Measurements from ENCODE around the gene GAP43. TPM values are rescaled to one million over a fixed set of nuclear protein-coding genes. Genes with fewer than 3 reads are reported as not detected.
A peak's percentile ranks its signal among the peaks of the same experiment; 100 is the strongest.

Gene GAP43
- total RNA-seq, 1 donor from 2014 or later, result 46.5 TPM

DNA sequence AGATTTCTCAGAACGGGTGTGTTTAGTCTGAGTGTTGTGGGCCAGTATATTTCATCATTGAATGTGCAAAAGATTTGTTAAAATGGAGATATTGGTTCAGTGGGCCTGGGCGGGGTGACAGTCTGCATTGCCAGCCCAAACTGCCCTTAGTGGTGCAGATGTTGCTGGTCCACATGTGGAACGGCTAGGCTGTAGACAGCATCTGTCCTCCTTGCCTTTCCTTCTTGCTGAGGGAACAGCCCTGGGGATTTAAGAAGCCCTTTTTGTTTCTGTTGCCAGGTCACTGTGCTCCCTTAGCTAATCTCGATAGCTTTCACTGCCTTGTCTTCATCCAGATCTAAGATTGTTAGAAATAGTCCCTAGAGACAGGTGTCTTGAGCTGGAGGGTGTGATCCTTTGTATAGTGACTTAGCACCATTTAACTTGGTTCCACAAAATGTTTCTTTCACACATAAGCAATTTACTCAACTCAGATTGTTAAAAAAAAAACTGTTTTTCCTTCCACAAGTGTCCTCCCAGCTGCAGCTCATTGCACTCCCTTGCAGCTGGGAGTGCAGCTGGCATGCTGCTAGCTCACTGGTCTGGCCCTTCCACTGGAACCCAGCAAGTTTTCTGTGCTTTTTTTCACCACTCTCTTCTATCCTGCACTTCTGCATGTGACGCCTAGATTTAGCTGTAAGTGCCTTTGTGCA is 37.5 kb downstream of the GAP43 start:
- H3K36me3 Mint-ChIP-seq, result no peaks in the 10 kb centered on the region
- peak overlapping the region; percentile 17 for H3K4me3 Mint-ChIP-seq
- no peaks in the 10 kb centered on the region for H3K9me3 Mint-ChIP-seq
- H3K27ac Mint-ChIP-seq, result no peak overlapping the region
- peaks cover 42% of the 10 kb centered on the region for H3K4me1 Mint-ChIP-seq (ENCODE audit: unreplicated experiment)
- DNase-seq (ENCODE audit: extremely low spot score, unreplicated experiment), result no peak
- no peaks in the 10 kb centered on the region for H3K27me3 Mint-ChIP-seq
- no peak for TF ChIP-seq CTCF (conservative IDR thresholded peaks at IDR 0.05)

DNA sequence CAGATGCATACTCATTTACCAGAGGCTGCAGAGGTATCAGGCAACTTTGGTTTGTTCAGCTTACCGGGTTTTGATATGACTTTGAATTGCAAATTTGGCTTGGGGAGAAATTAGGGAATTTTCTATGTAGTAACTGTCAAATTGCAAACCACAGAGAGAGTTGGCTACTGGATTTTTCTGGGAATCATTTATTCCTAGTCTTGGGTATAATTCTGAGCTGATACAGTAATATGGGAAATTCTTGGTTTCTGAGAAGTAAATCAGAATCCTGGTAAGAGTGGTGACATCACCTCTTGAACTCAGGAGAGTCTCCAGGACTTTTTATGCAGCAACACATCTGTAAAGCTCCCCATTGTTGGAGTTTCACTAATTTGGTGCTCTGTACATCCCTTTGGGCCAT is 39.0 kb downstream of the GAP43 start:
- Mint-ChIP-seq H3K27me3 (no peaks in the 10 kb centered on the region), H3K4me3 (no peak overlapping the region), H3K4me1 (ENCODE audit: unreplicated experiment) (peaks cover 32% of the 10 kb centered on the region), H3K9me3 (no peaks in the 10 kb centered on the region), H3K27ac (no peak overlapping the region), H3K36me3 (no peaks in the 10 kb centered on the region)
- TF ChIP-seq CTCF (conservative IDR thresholded peaks at IDR 0.05), result no peak
- DNase-seq (ENCODE audit: extremely low spot score, unreplicated experiment), result no peak

DNA sequence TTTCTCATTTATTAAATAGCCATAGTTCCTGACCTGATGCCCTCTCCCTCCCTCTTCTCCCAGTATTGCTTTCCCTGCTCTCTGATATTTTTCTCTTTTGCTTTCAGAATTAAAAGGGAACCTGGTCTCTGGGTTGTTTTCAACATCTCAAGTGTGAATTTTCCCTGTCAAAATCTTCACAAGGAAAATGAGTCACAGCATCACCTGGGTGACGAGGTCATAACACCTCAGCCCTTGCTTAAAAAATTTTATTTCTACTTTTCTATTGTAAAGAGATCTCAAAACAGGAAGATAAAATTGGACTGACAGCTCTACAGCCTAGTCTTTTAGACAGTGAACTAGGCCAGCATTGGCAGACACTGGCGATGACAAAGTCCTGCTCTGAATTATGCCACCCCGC is 40.1 kb downstream of the GAP43 start:
- H3K27ac Mint-ChIP-seq, result no peak overlapping the region
- DNase-seq (ENCODE audit: extremely low spot score, unreplicated experiment), result no peak
- H3K4me3 Mint-ChIP-seq, result no peak overlapping the region
- no peaks in the 10 kb centered on the region for H3K9me3 Mint-ChIP-seq
- TF ChIP-seq CTCF (conservative IDR thresholded peaks at IDR 0.05), result no peak
- H3K4me1 Mint-ChIP-seq (ENCODE audit: unreplicated experiment), result peaks cover 28% of the 10 kb centered on the region
- H3K36me3 Mint-ChIP-seq, result no peaks in the 10 kb centered on the region
- no peaks in the 10 kb centered on the region for H3K27me3 Mint-ChIP-seq

GRCh38 chr3:115666081-115666480 is 42.8 kb downstream of the GAP43 start:
- TF ChIP-seq CTCF (conservative IDR thresholded peaks at IDR 0.05), result no peak
- Mint-ChIP-seq H3K27me3 (no peaks in the 10 kb centered on the region), H3K4me3 (no peak overlapping the region), H3K9me3 (no peaks in the 10 kb centered on the region), H3K36me3 (no peaks in the 10 kb centered on the region), H3K4me1 (ENCODE audit: unreplicated experiment) (peaks cover 6% of the 10 kb centered on the region), H3K27ac (no peak overlapping the region)
- no peak for DNase-seq (ENCODE audit: extremely low spot score, unreplicated experiment)

GRCh38 chr3:115666920-115667737 is 43.8 kb downstream of the GAP43 start:
- no peaks in the 10 kb centered on the region for H3K9me3 Mint-ChIP-seq
- H3K27me3 Mint-ChIP-seq, result no peaks in the 10 kb centered on the region
- H3K36me3 Mint-ChIP-seq, result no peaks in the 10 kb centered on the region
- no peak overlapping the region for H3K4me3 Mint-ChIP-seq
- no peak overlapping the region for H3K27ac Mint-ChIP-seq
- H3K4me1 Mint-ChIP-seq (ENCODE audit: unreplicated experiment), result peaks cover 3% of the 10 kb centered on the region
- peak; percentile 19 for TF ChIP-seq CTCF (conservative IDR thresholded peaks at IDR 0.05)
- no peak for DNase-seq (ENCODE audit: extremely low spot score, unreplicated experiment)
